ENCODE measurements around the gene DHRS1. TPM values are rescaled to one million over a fixed set of nuclear protein-coding genes. Genes with fewer than 3 reads are reported as not detected.

Gene DHRS1
- total and polyA plus RNA-seq, 2 of the 4 experiments (the other 2 are of a cell fraction): 15.8 to 38.6 TPM

- no peak for TF ChIP-seq ELK1 (IDR thresholded peaks at IDR 0.05; ENCODE audit: borderline replicate concordance, low read depth, low read length)
These were observed 36.0 kb upstream of the DHRS1 start (continued) for GRCh38 chr14:24335461-24336171.
